ENCODE measurements around the gene GFRA1. TPM values are rescaled to one million over a fixed set of nuclear protein-coding genes. Genes with fewer than 3 reads are reported as not detected.
A peak's percentile ranks its signal among the peaks of the same experiment; 100 is the strongest.

The GFRA1 gene
- polyA plus RNA-seq, 1 of the 3 experiments (the other 2 are of a cell fraction): 1.6 TPM

GRCh38 chr10:116069856-116070255 is 203.2 kb downstream of the GFRA1 start:
- ChIA-PET CTCF (no interaction called here), POLR2A (no interaction called here)
- Histone ChIP-seq H3K9me3 (no peaks in the 10 kb centered on the region), H3K4me1 (ENCODE audit: control insufficient read depth in 1 of 2, insufficient read depth in 2 of 2, low read depth in 1 of 2, low read length in 1 of 2) (peaks cover 0 to 13% of the 10 kb centered on the region in 2 experiments; a peak in 2 of 4 replicates), H4K20me1 (ENCODE audit: insufficient read depth) (no peaks in the 10 kb centered on the region), H3K9ac (no peak overlapping the region), H2AFZ (ENCODE audit: low read depth) (no peak overlapping the region), H3K79me2 (ENCODE audit: insufficient read depth) (no peaks in the 10 kb centered on the region), H3K4me3 (ENCODE audit: low read depth in 2 of 2, low read length in 1 of 2) (no peak overlapping the region), H3K36me3 (replicated peaks in 1 of 2; ENCODE audit: control insufficient read depth in 1 of 2, insufficient read depth in 2 of 2, low read length in 1 of 2) (no peaks in the 10 kb centered on the region), H3K9me2 (no peaks in the 10 kb centered on the region), H3K4me2 (no peak overlapping the region), H3K27ac (ENCODE audit: low read depth in 2 of 2, low read length in 1 of 2) (no peak overlapping the region; a peak in 2 of 4 replicates), H3F3A (replicated peaks; ENCODE audit: insufficient read depth) (no peaks in the 10 kb centered on the region), H3K27me3 (ENCODE audit: insufficient read depth) (no peaks in the 10 kb centered on the region)
- peak; percentile 23 for DNase-seq
- TF ChIP-seq GATA2 (CRISPR knock-in tag; IDR thresholded peaks at IDR 0.05) (peak; percentile 26; the same call in 1 of the 2 replicates), RCOR1 (IDR thresholded peaks at IDR 0.05; ENCODE audit: low read length) (no peak)
- 13% methylated on average over 3 of the region's 5 CpGs for WGBS (ENCODE audit: low lambda C conversion rate)

- H3K4me3 ChIP-seq (ENCODE audit: low read depth in 2 of 2, low read length in 1 of 2): no peak overlapping the region
- H3K36me3 ChIP-seq (replicated peaks in 1 of 2; ENCODE audit: control insufficient read depth in 1 of 2, insufficient read depth in 2 of 2, low read length in 1 of 2): no peaks in the 10 kb centered on the region
- no peaks in the 10 kb centered on the region for H3K9me2 ChIP-seq
- 58% methylated on average over 7 of the region's 7 CpGs for WGBS (ENCODE audit: low lambda C conversion rate)
- no peak overlapping the region for H2AFZ ChIP-seq (ENCODE audit: low read depth)
- ChIA-PET POLR2A (interaction anchor here (1.0 kb wide), 1 partner anchor 9 kb away, joined by 4 read pairs; no protein-coding TSS in a partner anchor), CTCF (interaction anchor here (1.4 kb wide), 1 partner anchor 208 kb away, joined by 4 read pairs; no protein-coding TSS in a partner anchor)
- H3K4me1 ChIP-seq (ENCODE audit: control insufficient read depth in 1 of 2, insufficient read depth in 2 of 2, low read depth in 1 of 2, low read length in 1 of 2): peaks cover 0 to 10% of the 10 kb centered on the region in 2 experiments; a peak in 2 of 4 replicates
- no peaks in the 10 kb centered on the region for H4K20me1 ChIP-seq (ENCODE audit: insufficient read depth)
- H3F3A ChIP-seq (replicated peaks; ENCODE audit: insufficient read depth): no peaks in the 10 kb centered on the region
- H3K4me2 ChIP-seq: no peak overlapping the region
- no peaks in the 10 kb centered on the region for H3K9me3 ChIP-seq
- TF ChIP-seq CHD2 (IDR thresholded peaks at IDR 0.05; ENCODE audit: low read length, partially characterized antibody): no peak
- H3K79me2 ChIP-seq (ENCODE audit: insufficient read depth): no peaks in the 10 kb centered on the region
- H3K9ac ChIP-seq: no peak overlapping the region
- H3K27ac ChIP-seq (ENCODE audit: low read depth in 2 of 2, low read length in 1 of 2): no peak overlapping the region
- no peak for DNase-seq
- H3K27me3 ChIP-seq (ENCODE audit: insufficient read depth): no peaks in the 10 kb centered on the region
Observed at GRCh38 chr10:116067825-116068224, 205.2 kb downstream of the GFRA1 start.

GRCh38 chr10:116063107-116063506 is 209.9 kb downstream of the GFRA1 start:
- H3K27ac ChIP-seq (ENCODE audit: low read depth in 2 of 2, low read length in 1 of 2): no peak overlapping the region
- WGBS (ENCODE audit: low lambda C conversion rate): 35% methylated on average over 4 of the region's 4 CpGs
- H3K4me2 ChIP-seq: no peak overlapping the region
- no peaks in the 10 kb centered on the region for H3K36me3 ChIP-seq (replicated peaks in 1 of 2; ENCODE audit: control insufficient read depth in 1 of 2, insufficient read depth in 2 of 2, low read length in 1 of 2)
- no peaks in the 10 kb centered on the region; a peak in 1 of 4 replicates for H3K4me1 ChIP-seq (ENCODE audit: control insufficient read depth in 1 of 2, insufficient read depth in 2 of 2, low read depth in 1 of 2, low read length in 1 of 2)
- H3K79me2 ChIP-seq (ENCODE audit: insufficient read depth): no peaks in the 10 kb centered on the region
- DNase-seq: no peak
- CTCF ChIA-PET: interaction anchor here (1.1 kb wide), 1 partner anchor 631 kb away, joined by 3 read pairs; no protein-coding TSS in a partner anchor
- H3F3A ChIP-seq (replicated peaks; ENCODE audit: insufficient read depth): no peaks in the 10 kb centered on the region
- no peak overlapping the region for H3K4me3 ChIP-seq (ENCODE audit: low read depth in 2 of 2, low read length in 1 of 2)
- no peak overlapping the region for H2AFZ ChIP-seq (ENCODE audit: low read depth)
- H4K20me1 ChIP-seq (ENCODE audit: insufficient read depth): no peaks in the 10 kb centered on the region
- no peaks in the 10 kb centered on the region for H3K9me2 ChIP-seq
- POLR2A ChIA-PET: no interaction called here
- H3K9me3 ChIP-seq: no peaks in the 10 kb centered on the region
- no peaks in the 10 kb centered on the region for H3K27me3 ChIP-seq (ENCODE audit: insufficient read depth)
- no peak for TF ChIP-seq REST (IDR thresholded peaks at IDR 0.05; ENCODE audit: low read depth, low read length)
- no peak for TF ChIP-seq MAX (IDR thresholded peaks at IDR 0.05; ENCODE audit: low read depth)
- TF ChIP-seq GABPA (IDR thresholded peaks at IDR 0.05; ENCODE audit: low read depth): no peak
- no peak for TF ChIP-seq TAF1 (IDR thresholded peaks at IDR 0.05; ENCODE audit: borderline replicate concordance, low read depth, low read length)
- TF ChIP-seq FOXM1 (IDR thresholded peaks at IDR 0.05; ENCODE audit: low read depth): no peak
- H3K9ac ChIP-seq: no peak overlapping the region

Measured in SK-N-SH (cell line).